ENCODE results near the gene CALHM4.

GRCh38 chr6:116595247-116595646 lies 41.7 kb downstream of the CALHM4 start:
- TF ChIP-seq CTCF (IDR thresholded peaks at IDR 0.05) = no peak
- TF ChIP-seq POLR2A (IDR thresholded peaks at IDR 0.05) = no peak
